Thoracic aorta (tissue), 2 donors: ENCODE data around the gene DDI1. TPM values are rescaled to one million over a fixed set of nuclear protein-coding genes. Genes with fewer than 3 reads are reported as not detected.

Experiments
- ATAC-seq: fragments of 150-250 bp; one replicate; pipeline ENCODE4 v1.8.0; 2017; ENCODE audit warnings: low read depth; ENCODE audit not compliant: insufficient number of reproducible peaks, low FRiP score
- DNase-seq: peaks from one replicate; pipeline ENCODE4 v3.0.0-alpha.2; 2020; ENCODE audit warnings: low spot score
- H3K27ac ChIP-seq, 2 donors: fragments of 200-600 bp; sonication (generic); 1 replicate in 1 of 2; 2 replicates in 1 of 2; pipeline ENCODE4 v1.5.1; 2016; ENCODE audit warnings: mild to moderate bottlenecking in 2 of 2, moderate library complexity in 2 of 2
- H3K27me3 ChIP-seq: fragments of 200-600 bp; sonication (generic); replicated peaks from 2 replicates; pipeline ENCODE4 v1.6.0; 2016; ENCODE audit warnings: mild to moderate bottlenecking; ENCODE audit not compliant: insufficient read depth
- H3K36me3 ChIP-seq: fragments of 200-600 bp; sonication (generic); one replicate; pipeline ENCODE4 v1.5.1; 2016
- H3K4me1 ChIP-seq, 2 donors: fragments of 200-600 bp; sonication (generic); 1 replicate in 1 of 2; 2 replicates in 1 of 2; pipeline versions ENCODE4 v1.5.1 to v1.6.0; 2016; ENCODE audit warnings: low read depth in 2 of 2, mild to moderate bottlenecking in 1 of 2; ENCODE audit not compliant: control insufficient read depth in 1 of 2
- H3K4me3 ChIP-seq: fragments of 200-600 bp; sonication (generic); 2 replicates; pipeline ENCODE4 v1.5.1; 2016; ENCODE audit warnings: mild to moderate bottlenecking
- H3K9me3 ChIP-seq: fragments of 200-600 bp; sonication (generic); 2 replicates; pipeline ENCODE4 v1.5.1; 2016
- CTCF ChIP-seq: fragments of 200-600 bp; sonication (generic); IDR thresholded peaks from one replicate; pipeline ENCODE4 v1.5.1; 2019; ENCODE audit warnings: antibody characterized with exemption
- total RNA-seq, 2 donors: library from RNA; depleted of rRNA; stranded (reverse); fragments of >200 nt; gene quantifications; one replicate each; pipeline versions ENCODE4 v1.1.0 to v1.2.3, GENCODE V29; 2016

Gene DDI1
- total RNA-seq, 2 donors from 2014 or later, result not detected

GRCh38 chr11:104057908-104058307 lies 21.5 kb downstream of the DDI1 start:
- Histone ChIP-seq H3K9me3 (no peaks in the 10 kb centered on the region), H3K27me3 (no peaks in the 10 kb centered on the region), H3K4me3 (no peak overlapping the region), H3K27ac (no peak overlapping the region), H3K36me3 (no peaks in the 10 kb centered on the region), H3K4me1 (peaks cover 0 to 6% of the 10 kb centered on the region in 2 donors)
- no peak for TF ChIP-seq CTCF
- ATAC-seq (no peak), DNase-seq (no peak)

GRCh38 chr11:104058680-104059079 lies 22.2 kb downstream of the DDI1 start:
- Histone ChIP-seq H3K9me3 (no peaks in the 10 kb centered on the region), H3K27ac (no peak overlapping the region), H3K4me1 (no peaks in the 10 kb centered on the region), H3K4me3 (no peak overlapping the region), H3K27me3 (no peaks in the 10 kb centered on the region), H3K36me3 (no peaks in the 10 kb centered on the region)
- DNase-seq (no peak), ATAC-seq (no peak)
- TF ChIP-seq CTCF, result no peak

- TF ChIP-seq CTCF, result no peak
- no peak overlapping the region for H3K4me3 ChIP-seq
- no peak for ATAC-seq
- H3K36me3 ChIP-seq, result no peaks in the 10 kb centered on the region
- H3K4me1 ChIP-seq, result no peaks in the 10 kb centered on the region
- no peak overlapping the region for H3K27ac ChIP-seq
- H3K27me3 ChIP-seq, result no peaks in the 10 kb centered on the region
- H3K9me3 ChIP-seq, result no peaks in the 10 kb centered on the region
- DNase-seq, result no peak
Observed at GRCh38 chr11:104060004-104060794, 23.8 kb downstream of the DDI1 start.

GRCh38 chr11:104060820-104061219 lies 24.4 kb downstream of the DDI1 start:
- Histone ChIP-seq H3K9me3 (no peaks in the 10 kb centered on the region), H3K4me3 (no peak overlapping the region), H3K27ac (no peak overlapping the region), H3K4me1 (no peaks in the 10 kb centered on the region), H3K27me3 (no peaks in the 10 kb centered on the region), H3K36me3 (no peaks in the 10 kb centered on the region)
- ATAC-seq, result no peak
- DNase-seq, result no peak
- no peak for TF ChIP-seq CTCF

- no peaks in the 10 kb centered on the region for H3K4me1 ChIP-seq
- TF ChIP-seq CTCF, result no peak
Observed at GRCh38 chr11:104061853-104062521, 25.5 kb downstream of the DDI1 start.

More at GRCh38 chr11:104061853-104062521, 25.5 kb downstream of the DDI1 start:
- no peaks in the 10 kb centered on the region for H3K9me3 ChIP-seq
- no peak for ATAC-seq
- no peaks in the 10 kb centered on the region for H3K27me3 ChIP-seq
- no peak overlapping the region for H3K27ac ChIP-seq
- H3K36me3 ChIP-seq, result no peaks in the 10 kb centered on the region
- DNase-seq, result no peak
- H3K4me3 ChIP-seq, result no peak overlapping the region
